Ammon's horn (tissue), 1 donor: Measurements from ENCODE around the gene BANF2.

Experiments used
- DNase-seq: peaks from one replicate; pipeline ENCODE4 v3.0.0-alpha.2; 2016; ENCODE audit warnings: low spot score

BANF2 gene

DNA sequence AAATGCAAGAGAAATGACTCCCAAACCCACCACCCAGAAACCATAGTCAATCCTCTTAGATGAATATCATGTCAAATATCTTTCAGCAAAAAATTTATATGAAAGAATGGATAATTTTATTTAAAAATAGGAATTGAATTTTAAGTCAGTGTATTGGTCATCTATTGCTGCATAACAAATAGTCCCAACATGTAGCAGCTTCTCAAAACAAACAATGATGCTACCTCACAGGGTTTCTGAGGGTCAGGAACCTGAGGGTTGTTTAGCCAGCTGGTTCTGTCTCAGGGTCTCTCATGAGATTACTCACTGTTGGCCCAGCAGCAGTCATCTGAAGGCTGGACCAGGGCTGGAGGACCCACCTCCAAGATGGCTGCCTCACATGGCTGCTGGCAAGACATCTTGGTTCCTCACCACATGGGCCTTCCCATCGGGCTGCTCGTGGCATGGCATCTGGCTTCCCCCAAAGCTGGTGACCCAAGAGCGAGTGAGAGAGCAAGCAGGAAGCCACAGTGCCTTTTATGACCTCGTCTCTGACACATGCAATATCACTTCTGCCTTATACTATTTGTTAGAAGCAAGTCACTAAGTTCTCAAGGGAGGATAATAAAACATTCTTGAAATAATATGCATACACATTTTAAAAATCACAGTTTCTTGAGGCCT lies 36.3 kb downstream of the BANF2 start:
- no peak for DNase-seq

DNA sequence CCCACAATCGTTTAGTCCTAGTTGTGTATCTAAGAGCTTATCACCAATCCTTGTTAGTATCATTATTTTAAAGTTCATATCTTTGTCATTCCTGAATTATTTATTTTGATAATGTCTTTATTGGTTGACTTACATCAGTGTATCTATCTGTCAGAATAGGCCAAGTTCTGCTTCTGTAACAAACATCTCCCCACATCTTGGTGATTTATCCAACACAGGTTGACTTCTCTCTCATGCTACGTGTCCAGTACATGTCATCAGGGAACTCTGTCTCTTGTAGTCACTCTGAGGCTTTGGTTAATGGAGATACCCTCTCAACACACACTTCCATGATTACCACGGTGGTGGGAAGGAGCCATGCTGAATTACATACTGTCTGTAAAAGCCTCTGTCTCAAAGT lies 38.4 kb downstream of the BANF2 start:
- DNase-seq = no peak

DNA sequence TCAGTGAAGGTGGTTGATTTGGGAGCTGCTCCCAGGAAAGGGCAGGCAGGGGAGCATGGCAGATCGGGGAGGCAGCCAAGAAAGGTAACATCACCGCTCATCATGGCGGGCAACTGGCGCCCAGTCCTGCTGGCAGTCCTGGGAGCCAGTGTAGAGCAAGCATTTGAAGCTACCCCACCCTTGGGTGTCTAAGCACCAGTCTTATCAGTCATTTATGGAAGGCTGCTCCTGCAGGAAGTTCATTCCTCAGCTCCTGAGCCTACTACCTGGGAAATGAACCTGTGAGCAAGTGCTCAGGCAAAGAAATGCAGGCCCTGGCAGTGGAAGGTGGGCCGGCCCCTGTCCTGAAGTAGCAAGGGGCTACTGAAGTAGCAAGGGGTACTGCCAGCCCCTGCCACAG lies 41.5 kb downstream of the BANF2 start:
- DNase-seq = no peak

DNA sequence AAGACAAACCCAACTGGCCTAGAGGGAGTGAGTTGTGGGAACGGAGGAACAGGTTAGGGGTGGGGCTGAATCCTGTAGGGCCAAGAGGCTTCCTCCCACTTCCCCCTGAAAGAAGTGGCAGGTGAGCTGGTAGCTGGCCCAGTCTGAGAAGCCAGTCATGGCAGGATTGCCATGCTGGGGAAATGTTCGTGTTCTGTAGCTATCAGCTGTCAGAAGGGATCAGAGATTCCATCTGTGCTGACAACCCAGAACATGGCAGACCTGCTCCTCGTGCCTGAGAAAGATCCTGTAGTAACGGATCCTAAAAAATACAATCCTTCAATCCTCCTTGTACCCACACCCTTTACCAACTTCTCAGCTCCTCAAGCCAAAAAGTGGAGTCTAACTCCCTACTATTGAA lies 43.0 kb downstream of the BANF2 start:
- no peak for DNase-seq

DNA sequence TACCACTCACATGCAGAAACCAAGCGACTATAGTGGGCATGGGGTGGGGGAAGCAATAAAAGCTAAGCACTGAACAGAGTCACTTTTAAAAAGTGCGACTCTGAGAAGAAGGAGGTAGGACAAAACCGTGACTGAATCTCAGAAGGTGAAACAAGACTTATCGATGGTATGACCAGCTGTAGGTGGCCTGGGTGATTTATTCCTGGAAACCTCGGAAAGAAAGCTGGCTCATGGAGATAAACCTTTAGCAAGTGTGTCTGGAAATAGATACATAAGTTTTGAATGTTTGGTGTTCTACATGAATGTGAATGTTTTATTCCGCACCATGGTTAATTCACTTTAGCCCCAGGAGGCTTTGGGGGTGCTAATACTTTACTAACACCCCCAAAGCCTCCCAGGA lies 43.9 kb downstream of the BANF2 start:
- DNase-seq = no peak

DNA sequence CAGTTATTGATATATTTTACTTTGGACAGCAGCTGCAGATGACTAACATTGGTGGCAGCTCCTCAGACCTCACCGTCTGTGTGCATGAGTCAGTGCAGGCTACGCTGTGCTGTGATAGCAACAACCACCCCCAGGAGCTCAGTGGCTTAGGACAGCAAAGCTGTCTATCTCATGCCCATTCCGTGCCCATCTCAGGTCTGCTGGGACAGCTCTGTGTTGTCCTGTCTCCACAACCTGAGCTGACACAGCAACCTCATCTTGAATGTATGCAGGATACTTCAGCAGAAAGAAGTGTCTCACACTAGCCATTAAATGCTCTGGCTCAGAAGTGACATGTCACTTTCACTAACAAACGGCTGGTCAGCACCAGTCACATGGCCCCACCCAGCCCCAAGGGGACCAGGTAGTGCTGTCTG lies 47.7 kb downstream of the BANF2 start:
- DNase-seq = peak; percentile 41

DNA sequence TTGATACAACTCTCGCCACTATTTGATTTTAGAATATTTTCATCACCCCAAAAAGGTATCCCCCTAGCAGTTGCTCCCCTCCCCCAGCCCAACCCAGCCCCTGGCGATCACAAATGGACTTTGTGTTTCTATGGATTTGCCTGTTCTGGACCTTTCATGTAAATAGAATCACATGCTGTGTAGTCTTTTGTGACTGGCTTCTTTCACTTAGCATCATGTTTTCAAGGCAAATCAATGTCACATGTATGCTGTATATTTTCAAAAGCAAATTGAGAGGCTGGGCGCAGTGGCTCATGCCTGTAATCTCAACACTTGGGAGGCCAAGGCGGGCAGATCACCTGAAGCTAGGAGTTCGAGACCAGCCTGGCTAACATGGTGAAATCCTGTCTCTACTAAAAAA lies 48.5 kb downstream of the BANF2 start:
- no peak for DNase-seq

DNA sequence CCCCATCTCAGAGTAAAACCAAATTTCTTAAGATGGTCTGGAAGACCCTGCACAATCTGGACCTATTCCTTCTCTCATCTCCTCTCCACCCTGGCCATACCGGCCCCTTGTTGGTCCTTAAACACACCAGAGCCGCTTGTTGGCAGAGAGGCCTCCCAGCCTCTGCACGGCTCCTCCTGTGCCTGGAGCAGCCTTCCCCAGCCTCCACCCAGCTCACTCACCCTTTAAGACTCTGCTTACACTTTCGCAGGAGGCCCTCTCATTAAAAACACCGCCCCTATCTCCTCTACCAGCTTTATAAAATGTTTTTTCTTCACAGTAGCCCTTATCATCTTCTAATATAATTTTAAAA lies 49.8 kb downstream of the BANF2 start:
- DNase-seq = no peak

DNA sequence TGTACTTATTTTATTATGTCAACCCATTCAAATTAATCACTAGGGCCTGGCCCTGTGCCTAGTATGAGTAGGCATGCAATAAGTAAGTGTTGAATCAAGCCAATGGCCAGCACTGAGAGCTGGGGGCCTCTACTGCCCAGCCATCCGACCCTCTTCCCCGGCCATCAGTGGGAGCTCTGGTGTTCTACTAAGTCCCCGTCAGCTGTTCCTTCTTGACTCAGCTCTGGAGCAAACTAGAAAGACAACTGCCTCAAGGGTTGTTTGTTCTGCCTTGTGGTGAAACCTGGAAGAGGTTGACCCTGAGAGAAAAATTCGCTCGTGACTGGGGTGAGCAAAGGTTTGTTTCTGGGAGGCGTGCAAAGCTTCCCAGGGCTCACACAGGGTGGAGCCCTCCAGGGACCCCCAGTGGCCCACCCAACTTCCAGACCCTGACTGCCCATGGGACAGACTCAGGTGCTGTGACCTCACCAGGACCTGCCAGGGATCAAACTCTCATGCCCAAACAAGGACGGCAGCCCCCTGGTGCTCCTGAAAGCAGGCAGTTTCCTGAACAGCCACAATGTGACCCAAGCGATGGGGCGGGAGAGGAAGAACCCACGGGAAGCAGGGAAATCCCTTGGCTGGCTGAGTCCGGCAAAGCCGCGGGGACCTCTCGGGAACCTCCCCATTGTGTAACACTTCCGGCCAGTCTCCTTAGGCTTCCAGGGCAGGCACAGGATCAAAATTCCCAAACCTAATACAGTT lies 50.4 kb downstream of the BANF2 start:
- no peak for DNase-seq

DNA sequence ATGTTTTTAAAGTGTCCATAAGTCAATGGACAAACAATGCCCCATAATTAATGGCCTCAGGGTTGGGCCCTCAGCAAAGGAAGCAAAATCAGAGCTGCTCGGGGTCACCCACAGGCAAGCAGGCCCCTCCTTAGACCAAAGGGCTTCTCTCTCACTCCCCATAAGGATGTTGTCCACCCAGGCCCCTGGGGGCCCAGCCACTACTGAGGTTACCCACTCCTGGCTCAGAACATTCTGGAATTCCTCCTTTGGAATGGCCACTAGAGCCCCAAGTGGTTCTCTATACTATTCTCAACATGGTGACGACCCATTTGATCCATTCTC lies 50.9 kb downstream of the BANF2 start:
- DNase-seq = no peak

DNA sequence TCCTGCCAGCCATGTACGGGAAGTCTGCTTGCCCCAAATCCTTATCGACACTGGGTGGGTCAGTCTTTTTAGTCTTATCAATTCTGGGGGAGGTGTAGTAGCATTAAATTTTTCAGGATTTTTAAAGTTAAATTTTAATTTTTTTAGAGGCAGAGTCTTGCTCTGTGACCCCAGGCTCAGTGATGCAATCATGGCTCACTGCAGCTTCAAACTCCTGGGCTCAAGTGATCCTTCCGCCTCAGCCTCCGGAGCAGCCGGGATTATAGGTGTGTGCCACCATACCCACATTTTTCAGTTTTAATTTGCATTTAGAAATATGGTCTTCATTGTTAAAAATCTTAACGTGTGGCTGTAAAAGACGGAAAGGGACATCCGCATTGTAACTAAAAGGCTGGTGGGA lies 51.9 kb downstream of the BANF2 start:
- DNase-seq = no peak

DNA sequence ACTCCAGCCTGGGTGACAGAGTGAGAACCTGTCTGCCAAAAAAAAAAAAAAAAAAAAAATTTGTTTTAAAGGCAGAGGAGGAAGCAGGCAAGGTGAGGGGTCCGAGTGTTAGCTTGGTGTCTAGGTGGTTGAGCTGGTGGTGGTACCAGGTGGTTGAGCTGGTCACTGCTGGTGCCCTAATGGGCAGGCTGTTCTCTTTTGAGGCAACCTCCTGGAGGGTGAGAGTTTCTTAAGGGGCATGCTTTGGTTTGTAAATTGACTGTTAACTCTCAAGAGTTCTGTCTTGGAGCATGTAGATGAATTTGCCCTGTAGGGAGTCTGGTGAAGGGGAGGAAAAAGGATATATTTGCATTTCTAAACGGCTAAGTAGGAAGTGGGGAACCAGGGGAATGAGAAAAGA lies 52.7 kb downstream of the BANF2 start:
- no peak for DNase-seq

DNA sequence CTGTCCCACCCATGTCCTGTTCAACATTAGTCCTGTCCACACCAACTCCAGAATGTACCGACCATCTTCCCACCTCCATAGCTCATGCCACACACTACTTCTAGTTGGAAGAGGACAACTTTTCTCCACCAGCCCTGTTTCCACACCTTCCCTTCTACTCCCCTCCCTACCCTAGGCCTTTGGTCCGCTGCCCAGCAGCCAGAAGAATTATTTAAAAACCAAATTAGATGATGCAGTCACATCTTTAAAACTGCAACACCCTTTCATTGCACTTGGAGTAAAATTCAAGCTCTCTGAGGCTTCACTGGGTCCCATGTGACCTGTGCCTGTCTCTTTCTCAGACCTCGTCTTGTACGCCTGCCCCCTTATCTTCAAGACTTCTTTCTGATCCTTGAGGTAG lies 53.8 kb downstream of the BANF2 start:
- no peak for DNase-seq

DNA sequence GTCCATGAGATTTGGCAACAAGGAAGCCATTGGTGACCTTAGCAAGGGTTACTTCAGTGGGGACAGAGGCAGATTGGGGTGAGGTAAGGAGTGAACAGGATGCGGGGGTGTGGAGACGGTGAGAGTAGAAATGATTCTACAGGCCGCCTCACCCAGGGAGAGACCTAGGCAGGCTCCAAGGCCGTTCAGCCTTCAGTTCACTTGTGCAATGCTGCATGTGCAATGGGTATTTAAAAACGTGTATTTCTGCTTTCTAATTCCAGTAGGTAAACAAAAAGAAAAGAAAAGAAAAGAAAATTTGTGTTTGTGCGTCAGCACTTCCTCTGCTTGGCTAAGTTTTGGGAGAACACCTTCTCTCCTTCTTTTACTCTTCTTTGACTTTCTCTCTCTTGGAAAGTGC lies 56.8 kb downstream of the BANF2 start:
- no peak for DNase-seq

DNA sequence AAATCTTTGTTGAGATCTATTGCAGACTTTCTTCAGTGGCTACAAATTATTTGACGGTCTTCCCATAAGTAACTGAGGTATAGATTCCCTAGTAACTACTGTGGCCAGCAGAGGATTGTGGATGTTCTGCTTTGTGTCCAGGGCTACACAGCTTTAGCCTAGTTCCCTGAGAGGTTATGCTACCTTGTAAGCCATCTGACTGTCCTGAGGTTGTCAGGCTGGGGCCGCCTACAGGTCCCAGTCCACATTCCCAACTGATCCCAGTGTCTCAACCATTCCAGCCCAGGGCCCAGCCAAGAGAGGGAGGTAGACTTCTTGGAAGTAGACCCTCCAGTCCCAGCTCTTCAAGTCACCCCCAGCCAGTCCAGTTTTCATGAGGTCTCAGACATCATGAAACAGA lies 57.7 kb downstream of the BANF2 start:
- no peak for DNase-seq

DNA sequence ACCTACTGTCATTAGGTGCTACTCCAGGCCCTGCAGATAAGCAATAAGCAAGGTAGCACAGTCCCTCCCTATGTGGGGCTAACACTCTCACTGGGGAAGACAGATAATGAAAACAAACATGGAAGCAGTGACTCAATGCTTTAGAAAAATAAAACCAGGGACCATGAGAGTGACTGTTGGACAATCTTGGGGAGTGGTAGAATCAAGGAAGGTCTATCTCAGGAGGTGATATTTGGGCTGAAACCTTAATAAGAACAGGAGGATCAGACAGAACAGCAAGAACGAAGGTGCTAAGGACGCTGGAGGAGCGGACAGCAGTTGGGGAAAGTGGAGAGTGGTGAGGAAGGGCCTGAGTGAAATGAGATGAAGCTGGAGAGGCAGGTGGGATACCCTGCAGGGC lies 58.2 kb downstream of the BANF2 start:
- DNase-seq = no peak

DNA sequence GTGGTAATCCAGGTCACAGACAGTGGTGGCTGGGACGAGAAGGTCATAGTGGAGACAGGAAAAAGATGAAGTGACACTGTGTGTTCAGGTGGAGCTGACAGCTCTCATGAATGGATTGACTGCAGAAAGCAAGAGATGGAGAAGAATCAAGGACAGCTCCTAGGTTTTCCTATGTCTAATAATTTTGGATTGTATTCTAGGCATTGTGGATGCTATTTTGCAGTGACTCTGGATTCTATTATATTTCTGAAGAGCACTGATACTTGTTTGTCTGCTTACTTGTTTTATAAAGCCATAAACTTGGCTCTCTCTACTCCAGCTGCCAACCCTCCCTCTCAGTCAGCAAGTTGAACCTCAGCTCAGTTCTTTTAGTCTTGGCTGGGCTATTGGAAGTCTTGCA lies 58.7 kb downstream of the BANF2 start:
- DNase-seq = no peak

DNA sequence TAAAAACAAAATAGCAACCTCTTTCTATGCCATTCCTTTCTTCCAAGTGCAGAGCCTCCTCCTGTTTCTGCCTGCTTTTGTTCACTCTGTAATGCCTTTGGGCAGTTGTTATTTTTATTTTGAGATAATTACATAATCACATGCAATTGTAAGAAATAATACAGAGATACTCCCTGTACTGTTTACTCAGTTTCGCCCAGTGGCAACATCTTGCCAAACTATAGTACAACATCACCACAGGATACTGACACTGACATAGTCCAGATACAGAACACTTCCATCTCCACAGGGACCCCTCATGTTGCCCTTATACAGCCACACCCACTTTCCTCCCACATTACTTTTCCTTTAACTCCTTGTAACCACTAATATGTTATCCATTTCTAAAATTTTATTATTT lies 59.7 kb downstream of the BANF2 start:
- DNase-seq = no peak

DNA sequence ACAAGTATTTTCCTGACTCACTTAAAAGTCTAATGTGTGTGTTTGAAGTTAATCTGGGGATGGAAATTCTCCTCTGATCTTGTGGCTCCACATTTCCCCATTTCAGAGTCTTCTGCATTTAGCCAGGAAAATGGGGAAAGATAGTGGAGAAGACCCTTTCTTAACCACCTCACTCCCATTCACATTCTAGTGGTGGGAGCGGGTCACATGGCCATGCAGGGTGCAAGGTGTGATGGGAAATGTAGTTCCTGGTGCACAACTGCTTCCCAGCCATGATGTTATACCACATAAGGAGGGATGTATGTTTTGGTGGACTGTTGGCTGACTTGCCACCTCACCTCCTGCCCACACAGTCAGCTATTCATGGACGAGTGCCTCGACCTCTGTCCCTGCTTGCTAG lies 61.8 kb downstream of the BANF2 start:
- no peak for DNase-seq

DNA sequence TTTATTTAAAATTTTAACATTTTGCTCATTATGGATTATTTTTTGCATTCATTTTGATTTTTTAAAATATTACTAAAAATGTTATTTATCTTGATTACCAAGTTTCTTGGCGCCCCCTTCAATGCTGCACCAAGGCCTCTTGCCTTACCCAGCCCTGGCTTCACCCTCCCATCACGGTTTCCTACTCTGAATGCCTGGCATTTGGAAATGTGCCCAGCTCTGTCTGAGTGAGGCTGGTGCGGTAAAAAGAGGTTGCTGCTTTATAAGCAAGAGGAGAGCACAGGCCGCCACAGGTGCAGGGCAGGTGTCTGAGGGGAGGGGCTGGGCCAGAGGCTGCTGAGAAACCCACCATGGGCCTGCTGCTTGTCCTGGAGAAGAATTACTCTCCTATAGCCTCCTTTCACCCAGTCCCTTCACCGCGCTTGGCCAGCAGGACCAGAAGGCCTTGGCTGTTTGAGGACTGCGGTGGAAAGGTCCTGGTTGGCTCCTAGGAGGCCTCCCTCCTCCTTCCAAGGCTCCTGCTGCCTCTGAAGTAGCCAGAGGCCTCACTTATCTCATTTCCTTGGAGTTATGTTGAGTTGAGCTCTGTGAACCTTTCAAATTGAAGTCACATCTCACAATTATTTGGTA lies 62.6 kb downstream of the BANF2 start:
- no peak for DNase-seq

DNA sequence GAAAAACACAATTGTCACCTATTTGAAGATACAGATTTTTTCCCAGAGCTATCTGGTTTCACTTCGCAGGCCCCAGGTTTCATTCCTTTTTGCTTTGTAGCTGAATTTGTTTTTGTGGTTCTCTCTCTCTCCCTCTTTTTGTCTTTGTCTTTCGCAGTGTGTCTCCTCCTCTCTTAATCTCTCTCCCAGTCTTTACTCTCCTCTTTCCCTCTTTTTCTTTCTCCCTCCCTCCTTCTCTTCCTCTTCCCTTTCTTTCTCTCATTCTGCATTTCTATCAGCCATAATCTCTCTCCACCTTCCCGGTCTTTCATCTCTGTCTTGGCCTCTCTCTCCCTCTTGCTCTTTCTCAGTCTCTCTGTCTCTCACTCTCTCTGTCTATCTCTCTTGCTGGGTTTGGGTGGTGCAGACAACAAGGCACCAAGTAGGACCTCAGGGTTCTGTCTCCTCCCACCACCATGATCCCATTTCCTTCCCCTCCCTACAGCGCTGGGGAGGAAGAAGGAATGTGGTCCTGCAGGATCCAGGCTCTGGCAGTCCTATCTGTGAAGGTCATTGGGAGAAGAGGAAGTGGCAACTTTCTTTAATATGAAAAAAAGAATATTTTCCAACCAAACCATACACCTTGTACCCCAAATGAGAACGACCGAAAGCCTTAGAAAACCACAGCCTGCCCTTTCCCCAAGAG lies 63.2 kb downstream of the BANF2 start:
- DNase-seq = no peak

DNA sequence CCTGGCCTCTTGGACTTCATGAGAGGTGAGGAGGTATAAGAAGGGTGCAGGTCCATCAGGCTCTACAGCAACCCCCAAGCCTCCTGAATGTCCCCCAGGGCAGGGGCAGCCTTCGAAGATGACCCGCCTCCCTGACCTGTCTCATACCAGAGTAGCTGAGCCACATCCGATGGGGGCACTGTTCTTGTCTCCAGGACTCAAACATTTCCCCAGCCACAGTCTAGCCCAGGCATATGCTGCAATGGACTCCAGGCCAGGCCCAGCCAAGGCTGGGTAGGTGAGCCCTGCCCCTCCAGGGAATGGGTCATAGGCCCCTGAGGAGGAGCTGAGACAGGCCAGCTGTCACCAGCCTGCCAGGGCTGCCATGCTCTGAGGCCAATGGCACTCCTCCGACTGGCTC lies 65.3 kb downstream of the BANF2 start:
- no peak for DNase-seq

DNA sequence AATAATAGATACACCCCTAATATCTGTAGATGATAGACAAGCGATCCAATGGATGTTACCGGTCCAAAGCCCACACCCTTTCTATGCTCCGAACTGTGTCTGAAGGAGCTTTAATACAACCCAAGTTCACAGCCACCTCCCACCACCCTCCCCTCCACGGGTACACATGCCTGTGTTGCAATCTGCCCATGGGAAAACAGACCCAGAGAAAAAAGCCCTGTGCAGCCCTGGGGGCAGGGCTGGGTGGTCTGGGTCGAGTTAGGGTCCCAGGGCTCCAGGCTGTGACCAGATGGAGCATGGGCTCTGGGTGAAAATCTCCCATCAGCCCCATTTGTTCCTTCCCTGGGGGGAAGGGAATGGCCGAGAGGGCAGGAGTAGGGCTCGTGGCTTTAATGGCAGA lies 65.8 kb downstream of the BANF2 start:
- DNase-seq = no peak
